ENCODE data around the gene KLHL3.

Gene KLHL3

GRCh38 chr5:137743031-137743640 is 7.2 kb upstream of the KLHL3 start:
- H3K4me3 ChIP-seq (ENCODE audit: control insufficient read depth, low read depth, low read length): no peak overlapping the region
- DNase-seq (ENCODE audit: low read depth): peak; percentile 80
- peak; percentile 72 for TF ChIP-seq CTCF (conservative IDR thresholded peaks at IDR 0.05; ENCODE audit: control insufficient read depth, insufficient read depth, low read depth, low read length)

GRCh38 chr5:137741718-137742117 is 5.8 kb upstream of the KLHL3 start:
- H3K4me3 ChIP-seq (ENCODE audit: control insufficient read depth, low read depth, low read length): no peak overlapping the region
- TF ChIP-seq CTCF (conservative IDR thresholded peaks at IDR 0.05; ENCODE audit: control insufficient read depth, insufficient read depth, low read depth, low read length): no peak
- no peak for DNase-seq (ENCODE audit: low read depth)

- TF ChIP-seq CTCF (conservative IDR thresholded peaks at IDR 0.05; ENCODE audit: control insufficient read depth, insufficient read depth, low read depth, low read length): no peak
- DNase-seq (ENCODE audit: low read depth): no peak
- no peak overlapping the region for H3K4me3 ChIP-seq (ENCODE audit: control insufficient read depth, low read depth, low read length)
These were observed 3.8 kb upstream of the KLHL3 start for GRCh38 chr5:137739737-137740136.

- TF ChIP-seq CTCF (conservative IDR thresholded peaks at IDR 0.05; ENCODE audit: control insufficient read depth, insufficient read depth, low read depth, low read length): no peak
- no peak overlapping the region for H3K4me3 ChIP-seq (ENCODE audit: control insufficient read depth, low read depth, low read length)
- DNase-seq (ENCODE audit: low read depth): no peak
These were observed 3.1 kb upstream of the KLHL3 start for GRCh38 chr5:137738947-137739346.

GRCh38 chr5:137737349-137738131 is 1.7 kb upstream of the KLHL3 start:
- no peak for TF ChIP-seq CTCF (conservative IDR thresholded peaks at IDR 0.05; ENCODE audit: control insufficient read depth, insufficient read depth, low read depth, low read length)
- H3K4me3 ChIP-seq (ENCODE audit: control insufficient read depth, low read depth, low read length): no peak overlapping the region
- DNase-seq (ENCODE audit: low read depth): peak; percentile 83

GRCh38 chr5:137736496-137736895 is 607 bp upstream of the KLHL3 start:
- H3K4me3 ChIP-seq (ENCODE audit: control insufficient read depth, low read depth, low read length): no peak overlapping the region
- no peak for TF ChIP-seq CTCF (conservative IDR thresholded peaks at IDR 0.05; ENCODE audit: control insufficient read depth, insufficient read depth, low read depth, low read length)
- DNase-seq (ENCODE audit: low read depth): no peak

All from fibroblast of mammary gland (primary cell).